ENCODE measurements around the gene MFSD11.
"Not testable (repeated sequence)": the region's sequence is repeated elsewhere in the genome, so short reads cannot be mapped to it uniquely, and the experiment has no call there.

MFSD11 gene

DNA sequence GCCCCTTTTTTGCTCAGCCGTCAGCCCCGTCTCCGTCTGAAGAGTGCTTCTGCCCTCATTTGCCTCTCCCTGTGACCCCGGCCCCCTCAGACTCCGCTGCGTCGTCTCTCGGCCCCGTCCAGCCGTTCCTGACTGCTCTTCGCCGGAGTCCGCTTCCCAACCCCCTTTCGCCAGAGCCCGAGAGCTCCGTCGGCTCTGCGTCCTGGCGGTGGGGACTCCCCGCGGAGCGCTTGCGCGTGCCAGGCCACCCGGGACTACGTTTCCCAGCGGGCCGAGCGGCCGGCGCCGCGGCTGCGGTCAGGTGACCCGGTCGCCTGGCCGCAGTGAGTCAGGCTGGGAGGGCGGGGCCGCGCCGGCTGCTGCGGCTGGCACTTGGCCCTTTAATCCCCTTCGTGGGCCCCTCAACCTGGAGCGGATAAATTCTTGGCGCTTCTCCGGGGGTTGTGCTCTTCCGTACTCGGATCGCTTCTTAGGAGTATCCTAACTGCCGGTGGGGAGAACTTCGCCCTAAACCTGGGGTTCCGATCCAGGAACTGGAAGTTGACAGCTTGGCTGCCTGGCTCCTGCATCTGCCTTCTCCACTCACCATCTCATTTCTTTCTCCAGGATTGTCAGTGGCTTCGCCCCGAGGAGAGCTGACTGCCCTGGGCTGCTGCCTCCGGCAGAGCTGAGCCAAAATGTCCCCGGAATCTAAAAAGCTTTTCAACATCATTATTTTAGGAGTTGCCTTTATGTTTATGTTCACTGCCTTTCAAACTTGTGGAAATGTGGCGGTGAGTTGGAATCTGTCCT, at the start of gene MFSD11:
TSS of gene MFSD11 (plus strand) at position 444 of the 792 bp plus-strand sequence. CDS start at position 678, 234 bp downstream.
- DNase-seq, result peak; percentile 97

DNA sequence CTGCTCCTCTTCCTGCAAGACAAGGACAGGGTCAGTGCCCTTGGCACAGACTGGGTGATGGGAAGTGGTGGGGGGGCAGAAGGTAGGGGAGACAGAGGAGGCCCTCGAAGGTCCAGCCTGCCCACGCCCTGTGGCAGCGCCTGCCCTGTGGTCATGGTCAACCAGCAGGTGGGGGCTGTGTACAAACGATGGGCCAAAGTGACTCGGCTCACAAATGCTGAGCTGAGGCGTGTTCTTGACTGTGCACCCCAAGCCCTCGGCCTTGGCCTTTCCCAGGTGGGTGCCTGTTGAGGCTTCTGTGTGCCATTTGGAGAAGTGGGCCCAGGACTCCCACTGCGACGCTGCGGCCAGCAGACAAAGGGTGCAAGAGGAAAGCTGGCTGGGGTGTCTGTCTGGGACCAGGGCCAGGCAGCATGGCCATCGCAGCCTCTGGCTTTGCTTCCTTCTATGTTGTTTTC, 49.7 kb upstream of the MFSD11 start:
- no peak for DNase-seq

DNA sequence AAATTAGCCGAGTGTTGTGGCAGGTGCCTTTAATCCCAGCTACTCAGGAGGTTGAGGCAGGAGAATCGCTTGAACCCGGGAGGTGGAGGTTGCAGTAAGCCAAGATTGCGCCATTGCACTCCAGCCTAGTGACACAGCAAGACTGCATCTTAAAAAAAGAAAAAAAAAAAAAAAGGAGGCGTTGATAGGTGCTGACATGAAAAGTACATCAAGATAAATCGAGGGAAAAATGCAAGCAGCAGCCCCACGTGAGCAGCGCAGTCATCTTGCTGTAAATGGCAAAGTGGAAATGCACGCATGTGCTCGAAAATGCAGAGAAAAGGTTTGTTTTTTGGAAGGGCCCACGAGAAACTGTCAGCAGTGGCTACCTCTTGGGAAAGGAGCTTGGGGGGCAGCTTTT, 48.1 kb upstream of the MFSD11 start:
- no peak for DNase-seq

DNA sequence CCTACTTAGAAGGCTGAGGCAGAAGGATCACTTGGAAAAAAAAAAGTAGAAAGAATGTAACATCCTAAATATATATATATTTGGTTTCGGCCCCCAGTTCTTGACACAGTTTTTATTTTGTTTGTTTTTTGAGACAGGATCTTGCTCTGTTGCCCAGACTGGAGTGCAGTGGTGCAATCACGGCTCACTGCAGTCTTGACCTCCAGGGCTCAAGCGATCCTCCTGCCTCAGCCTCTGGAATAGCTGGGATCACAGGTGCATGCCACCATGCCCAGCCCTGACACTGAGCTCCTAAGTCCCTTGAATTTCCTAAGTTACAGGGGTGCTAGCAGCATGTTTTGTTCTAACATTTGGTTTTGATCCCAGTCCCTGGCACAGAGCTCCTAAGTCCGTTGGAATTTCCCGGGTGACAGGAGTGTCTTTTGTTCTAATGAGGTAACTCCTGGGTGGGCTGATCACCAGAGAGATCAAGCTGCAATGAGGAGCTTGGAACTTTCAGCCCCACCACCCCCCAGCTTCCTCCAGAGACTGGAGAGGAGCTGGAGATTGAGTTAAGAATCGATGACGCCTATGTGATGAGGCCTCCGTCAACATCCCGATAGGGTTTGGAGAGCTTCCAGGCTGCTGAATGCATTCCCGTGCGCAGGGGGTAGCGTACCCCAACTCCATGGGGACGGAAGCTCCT, 47.2 kb upstream of the MFSD11 start:
- no peak for DNase-seq

GRCh38 chr17:76691379-76692191, 46.3 kb upstream of the MFSD11 start:
- no peak for DNase-seq

DNA sequence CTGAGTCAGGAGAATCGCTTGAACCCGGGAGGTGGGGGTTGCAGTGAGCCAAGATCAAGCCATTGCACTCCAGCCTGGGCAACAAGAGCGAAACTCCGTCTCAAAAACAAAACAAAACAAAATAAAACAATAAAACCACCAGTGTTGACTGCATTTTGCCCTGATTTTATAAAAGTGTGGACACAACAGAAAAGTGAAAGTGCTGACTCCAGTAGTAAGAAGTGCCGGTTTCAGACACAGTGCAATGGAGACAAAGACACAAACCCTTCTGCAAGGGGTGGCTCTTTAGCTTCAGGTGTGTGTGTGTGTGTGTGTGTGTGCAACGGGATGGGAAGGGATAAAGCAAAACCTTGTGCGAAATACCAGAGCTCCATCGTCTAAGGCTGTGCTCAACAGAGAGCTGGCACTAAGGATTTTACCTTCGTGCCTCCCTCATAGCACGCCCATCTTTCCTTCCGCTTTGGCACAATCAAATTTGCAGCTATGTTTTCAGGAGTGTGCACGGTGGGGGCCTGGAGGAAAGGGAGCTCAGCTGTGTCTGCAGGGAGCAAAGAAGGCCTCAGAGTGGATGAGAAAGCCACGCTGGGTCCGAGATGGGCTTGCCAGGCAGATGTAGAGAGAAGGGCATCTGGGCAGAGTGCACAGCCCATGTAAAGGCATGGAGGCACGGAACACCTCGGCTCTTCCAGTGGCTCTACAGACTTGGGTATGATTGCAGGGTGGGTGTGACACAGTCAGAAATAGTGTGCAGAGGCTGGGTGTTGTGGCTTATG, 42.7 kb upstream of the MFSD11 start:
- no peak for DNase-seq

- no peak for DNase-seq
Observed at GRCh38 chr17:76696763-76697701, 40.9 kb upstream of the MFSD11 start.

GRCh38 chr17:76697702-76698465, 40.0 kb upstream of the MFSD11 start:
- no peak for DNase-seq

DNA sequence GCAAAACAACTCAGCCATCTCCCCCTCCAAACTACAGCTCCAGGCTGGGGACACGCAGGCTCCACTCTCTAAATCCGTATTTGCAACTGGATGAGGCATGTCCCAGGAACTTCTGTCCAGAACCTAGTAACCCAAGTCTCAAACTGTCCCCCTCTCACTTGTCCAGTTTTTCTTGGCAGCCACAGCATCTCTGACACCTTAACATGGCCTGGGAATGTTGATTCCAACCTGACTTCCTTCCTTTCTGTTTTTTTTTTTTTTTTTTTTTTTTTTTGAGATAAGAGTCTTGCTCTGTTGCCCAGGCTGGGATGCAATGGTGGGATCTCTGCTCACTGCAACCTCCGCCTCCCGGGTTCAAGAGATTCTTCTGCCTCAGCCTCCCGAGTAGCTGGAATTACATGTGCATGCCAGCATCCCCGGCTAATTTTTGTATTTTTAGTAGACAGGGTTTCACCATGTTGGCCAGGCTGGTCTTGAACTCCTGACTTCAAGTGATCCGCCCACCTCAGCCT, 39.4 kb upstream of the MFSD11 start:
- not testable (repeated sequence) for DNase-seq

DNA sequence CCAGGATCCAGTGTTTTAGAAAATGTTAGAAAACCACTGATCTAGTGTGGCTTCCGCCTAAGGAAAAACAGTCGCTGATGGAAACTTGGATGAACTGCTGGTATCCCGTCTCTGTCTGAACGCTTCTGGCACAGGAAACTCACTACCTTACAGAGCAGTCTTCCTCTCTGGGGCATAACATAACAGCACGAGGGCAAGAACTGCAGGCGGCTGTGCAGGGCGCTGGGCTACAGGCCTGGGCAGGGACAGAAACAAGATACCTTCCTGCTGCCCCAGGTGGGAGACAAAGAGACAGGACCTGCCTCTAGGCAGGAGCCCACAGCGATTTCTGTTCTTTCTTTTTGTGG, 37.7 kb upstream of the MFSD11 start:
- no peak for DNase-seq

DNA sequence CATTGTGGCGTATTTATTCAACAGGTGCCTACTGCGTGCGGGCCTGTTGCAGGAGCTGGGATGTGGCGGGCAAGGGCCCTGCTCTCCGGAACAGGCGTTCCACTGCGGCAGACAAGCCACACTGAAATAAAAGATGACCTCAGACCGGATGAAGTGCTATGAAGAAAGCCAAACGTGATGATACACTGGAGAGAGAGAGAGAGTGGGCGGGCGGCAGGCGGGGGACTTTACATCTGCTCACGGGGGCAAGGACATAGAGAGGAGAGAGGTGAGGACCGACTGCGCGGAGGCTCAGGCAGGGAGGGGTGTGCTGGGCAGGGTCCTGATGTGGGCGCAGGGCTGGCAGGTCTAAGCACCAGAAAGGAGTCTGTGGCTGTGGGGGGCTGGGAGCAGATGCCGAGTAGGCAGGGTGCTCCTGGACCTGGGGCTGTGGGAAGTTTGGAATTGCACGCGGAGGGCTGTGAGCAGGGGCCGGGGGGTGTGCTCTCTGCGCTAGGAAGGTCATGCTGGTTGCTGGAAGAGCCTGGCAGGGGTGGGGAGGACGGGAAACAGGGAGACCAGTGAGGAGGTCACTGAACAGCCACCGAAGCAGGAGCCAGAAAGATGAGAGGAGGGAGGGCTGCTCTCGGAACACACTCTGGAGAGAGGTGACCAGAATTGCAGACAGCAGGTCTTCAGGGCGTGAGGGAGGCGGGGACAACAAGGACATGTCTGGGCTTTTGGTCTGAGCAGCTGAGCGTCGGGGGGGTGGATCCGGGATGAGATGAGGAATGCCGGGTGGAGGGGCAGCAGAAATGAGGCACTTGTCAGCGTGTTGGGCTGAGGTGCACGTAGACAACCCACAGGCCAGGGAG, 37.1 kb upstream of the MFSD11 start:
- peak; percentile 84 for DNase-seq

DNA sequence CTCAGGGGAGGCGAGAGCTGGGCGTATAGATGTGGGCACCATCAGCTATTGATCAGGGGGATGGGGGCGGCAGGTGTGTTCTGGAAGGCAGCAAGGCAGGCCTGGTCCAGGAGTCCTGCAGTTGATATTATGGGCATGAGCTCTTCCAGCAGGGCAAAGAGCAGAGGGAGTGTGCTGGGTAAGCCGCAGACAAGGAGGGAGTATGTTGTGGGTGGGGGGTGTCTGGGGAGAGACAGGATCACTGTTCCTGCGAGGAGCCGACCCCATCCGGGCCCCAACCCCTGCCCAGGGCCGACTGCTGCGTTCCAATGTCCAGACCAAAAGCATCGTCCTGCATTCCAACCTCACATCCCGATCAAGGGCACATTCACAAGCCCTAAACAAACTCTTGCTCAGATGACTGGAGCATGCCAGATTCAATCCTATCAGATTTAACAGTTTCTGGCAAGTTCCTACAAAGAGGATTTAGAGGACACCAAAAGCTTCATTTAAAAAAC, 36.4 kb upstream of the MFSD11 start:
- no peak for DNase-seq

- no peak for DNase-seq
Observed at GRCh38 chr17:76702076-76702475, 35.8 kb upstream of the MFSD11 start.

GRCh38 chr17:76702941-76703637, 34.8 kb upstream of the MFSD11 start:
- no peak for DNase-seq

- DNase-seq, result no peak
Observed at GRCh38 chr17:76704805-76705204, 33.1 kb upstream of the MFSD11 start.

- DNase-seq, result no peak
Observed at GRCh38 chr17:76706817-76707216, 31.1 kb upstream of the MFSD11 start.

DNA sequence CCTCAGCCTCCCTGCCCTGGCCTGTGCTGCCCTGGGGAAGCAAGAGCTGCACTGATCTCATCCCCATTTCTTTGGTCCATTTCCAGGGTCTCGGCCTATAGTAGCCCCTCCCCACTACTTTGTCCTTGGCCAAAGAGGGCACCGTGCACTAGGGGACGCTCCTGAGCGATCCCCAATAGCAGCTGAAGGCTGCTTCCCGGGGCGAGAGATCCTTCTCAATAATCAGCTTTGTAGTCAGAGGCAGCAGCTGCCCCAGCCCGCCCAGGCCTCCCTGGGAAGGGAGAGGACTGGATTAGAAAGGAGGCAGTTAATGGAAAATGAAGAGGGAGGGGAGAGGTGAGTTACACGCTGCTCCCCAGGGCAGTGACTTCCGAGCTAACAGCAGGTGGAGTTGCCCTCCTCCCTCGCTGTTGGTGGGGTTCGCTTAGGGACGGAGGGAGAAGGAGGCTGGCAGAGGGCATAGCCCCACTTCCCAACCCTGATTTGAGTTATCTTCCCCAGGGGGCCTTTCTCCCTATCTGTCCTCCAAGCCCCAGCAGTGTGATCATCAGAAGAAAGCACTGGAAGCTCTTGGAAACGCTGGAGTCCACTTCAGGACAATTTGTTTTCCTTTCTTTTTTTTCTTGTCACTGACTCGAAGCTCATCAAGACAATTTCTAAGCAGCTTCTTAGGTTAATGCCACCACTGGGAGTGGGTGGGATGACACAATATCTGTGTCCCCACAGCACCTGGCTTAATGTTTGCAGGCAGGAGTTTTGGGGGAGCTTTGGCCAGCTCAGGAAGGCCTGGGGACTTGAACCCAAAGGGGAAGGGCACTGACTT, 29.7 kb upstream of the MFSD11 start:
- DNase-seq, result peak; percentile 61

All from left hindlimb (tissue), 1 donor.